GM12801 (cell line): ENCODE results near the gene NDUFA8.

Source experiments
- CTCF ChIP-seq: IDR thresholded peaks from one replicate; pipeline ENCODE4 v1.5.1; 2011; ENCODE audit warnings: control low read depth; ENCODE audit not compliant: insufficient read length; ENCODE audit errors: extremely low read depth

NDUFA8 gene

GRCh38 chr9:122192261-122192875, 32.8 kb upstream of the NDUFA8 start:
- no peak for TF ChIP-seq CTCF

- TF ChIP-seq CTCF: no peak
Measured at GRCh38 chr9:122191584-122191983, 32.0 kb upstream of the NDUFA8 start.

- no peak for TF ChIP-seq CTCF
Measured at GRCh38 chr9:122190597-122191381, 31.2 kb upstream of the NDUFA8 start.

- no peak for TF ChIP-seq CTCF
Measured at GRCh38 chr9:122188369-122188768, 28.8 kb upstream of the NDUFA8 start.

- TF ChIP-seq CTCF: no peak
Measured at GRCh38 chr9:122186777-122187470, 27.3 kb upstream of the NDUFA8 start.

- no peak for TF ChIP-seq CTCF
Measured at GRCh38 chr9:122186301-122186700, 26.7 kb upstream of the NDUFA8 start.

- TF ChIP-seq CTCF: no peak
Measured at GRCh38 chr9:122184551-122184950, 25.0 kb upstream of the NDUFA8 start.
